Activated naive CD4-positive, alpha-beta T cell treated with anti-CD3 and anti-CD28 coated beads, Interleukin-2, amount 50 U/mL, for 24 hours (primary cell): ENCODE data around the gene TSHZ3.

Experiments
- H3K27ac Mint-ChIP-seq: one replicate; pipeline ENCODE4 v1.8.0; 2021; ENCODE audit warnings: mild to moderate bottlenecking, mixed read lengths
- H3K27me3 Mint-ChIP-seq: one replicate; pipeline ENCODE4 v1.8.0; 2021; ENCODE audit warnings: mixed read lengths
- H3K36me3 Mint-ChIP-seq: one replicate; pipeline ENCODE4 v1.8.0; 2021; ENCODE audit warnings: mixed read lengths
- H3K4me1 Mint-ChIP-seq: one replicate; pipeline ENCODE4 v1.8.0; 2021; ENCODE audit warnings: mixed read lengths
- H3K4me3 Mint-ChIP-seq: one replicate; pipeline ENCODE4 v1.8.0; 2021; ENCODE audit warnings: mild to moderate bottlenecking, mixed read lengths
- H3K9me3 Mint-ChIP-seq: one replicate; pipeline ENCODE4 v1.8.0; 2021; ENCODE audit warnings: mixed read lengths

TSHZ3 gene

GRCh38 chr19:31348481-31349159 lies 616 bp downstream of the TSHZ3 start:
- no peak overlapping the region for H3K27ac Mint-ChIP-seq
- H3K4me3 Mint-ChIP-seq: peak overlapping the region; percentile 86
- peaks cover 31% of the 10 kb centered on the region for H3K4me1 Mint-ChIP-seq
- no peaks in the 10 kb centered on the region for H3K36me3 Mint-ChIP-seq
- H3K27me3 Mint-ChIP-seq: peaks cover 36% of the 10 kb centered on the region
- H3K9me3 Mint-ChIP-seq: no peaks in the 10 kb centered on the region

DNA sequence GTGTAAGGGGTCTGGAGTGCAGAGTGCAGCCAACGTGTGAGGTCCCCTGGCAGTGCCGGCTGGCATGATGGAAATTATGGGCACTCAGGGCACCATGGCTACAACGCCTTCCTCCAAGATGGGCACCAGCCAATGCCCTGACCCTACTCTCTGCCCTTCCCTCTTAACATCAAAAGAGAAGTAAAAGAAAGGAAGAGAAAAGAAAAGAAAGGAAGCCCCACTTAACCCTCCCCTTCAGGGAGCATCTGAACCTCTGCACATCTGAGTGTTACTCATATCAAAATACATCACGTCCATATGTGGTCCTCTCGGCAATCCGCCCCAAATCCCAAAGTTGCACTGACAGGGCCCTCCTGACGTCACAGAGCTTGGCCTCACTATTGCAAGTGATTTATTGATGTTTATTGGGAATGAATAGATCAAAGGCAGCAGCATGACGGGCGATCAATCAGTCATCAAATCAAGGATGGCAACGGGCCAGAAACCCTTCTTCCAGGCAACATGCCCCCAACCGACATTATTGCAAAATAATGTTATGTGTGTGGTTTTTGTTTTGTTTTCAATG lies 1.3 kb downstream of the TSHZ3 start:
- no peaks in the 10 kb centered on the region for H3K36me3 Mint-ChIP-seq
- H3K4me3 Mint-ChIP-seq: peak overlapping the region; percentile 86
- H3K27me3 Mint-ChIP-seq: peaks cover 31% of the 10 kb centered on the region
- no peaks in the 10 kb centered on the region for H3K9me3 Mint-ChIP-seq
- no peak overlapping the region for H3K27ac Mint-ChIP-seq
- H3K4me1 Mint-ChIP-seq: peaks cover 25% of the 10 kb centered on the region

DNA sequence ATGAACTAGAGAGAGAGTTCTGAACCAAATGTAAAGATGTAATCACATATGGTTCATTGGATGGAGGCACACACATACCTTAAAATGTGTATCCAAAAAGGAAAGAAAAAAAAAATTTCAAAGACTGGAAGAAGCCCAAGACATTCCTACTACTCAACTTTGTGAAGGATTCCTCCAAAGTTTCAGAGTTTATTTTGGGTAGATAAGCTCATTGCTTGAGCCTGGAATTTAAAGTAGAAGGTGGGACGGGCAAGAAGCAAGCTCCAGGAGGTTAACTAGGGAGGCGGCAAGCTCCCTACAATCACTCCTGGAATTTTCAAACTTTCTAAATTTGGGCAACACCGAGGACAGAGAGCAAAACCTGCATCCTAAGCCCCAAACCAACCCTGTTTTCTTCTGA lies 1.9 kb downstream of the TSHZ3 start:
- peaks cover 20% of the 10 kb centered on the region for H3K4me1 Mint-ChIP-seq
- peak overlapping the region; percentile 86 for H3K4me3 Mint-ChIP-seq
- no peaks in the 10 kb centered on the region for H3K36me3 Mint-ChIP-seq
- no peak overlapping the region for H3K27ac Mint-ChIP-seq
- peaks cover 25% of the 10 kb centered on the region for H3K27me3 Mint-ChIP-seq
- no peaks in the 10 kb centered on the region for H3K9me3 Mint-ChIP-seq

DNA sequence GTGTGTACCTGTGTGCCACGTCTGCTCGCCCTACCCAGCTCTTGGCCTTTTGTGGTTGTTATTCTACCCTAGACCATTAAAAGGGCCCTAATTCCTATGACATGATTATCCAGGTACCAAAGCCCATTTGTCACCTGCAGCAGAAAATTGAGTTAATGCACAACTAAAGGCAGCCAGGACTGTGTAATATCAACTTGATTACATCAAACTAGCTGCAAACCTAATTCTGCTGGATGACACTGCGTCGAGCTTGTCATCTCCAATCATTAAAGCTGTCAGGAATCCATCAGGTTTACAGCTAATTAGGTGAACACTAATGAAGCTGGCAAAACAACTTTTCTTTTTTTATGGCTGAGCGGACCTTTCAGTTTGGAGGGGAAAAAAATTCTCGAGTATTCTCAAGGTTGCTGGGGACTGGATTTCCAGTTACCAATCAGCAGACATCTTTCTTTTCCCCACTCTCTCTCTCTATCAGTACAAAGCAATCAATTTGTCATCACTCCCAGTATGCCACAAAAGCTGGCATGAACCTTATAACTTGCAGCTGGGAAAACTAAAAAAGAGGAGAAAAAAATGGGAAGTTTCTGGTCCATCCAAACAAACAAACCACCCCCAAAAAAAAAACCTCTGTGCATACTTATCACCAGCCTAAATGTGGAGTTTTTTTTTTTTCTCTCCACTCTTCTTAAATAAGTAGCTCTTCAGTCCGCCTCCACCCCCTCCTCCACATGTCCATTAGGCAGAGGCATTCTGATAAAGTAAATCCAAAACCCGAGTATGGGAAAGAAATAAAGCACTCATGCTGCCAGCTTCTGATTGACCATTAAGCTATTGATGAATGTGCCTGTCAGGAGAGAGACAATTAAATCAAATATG lies 2.8 kb downstream of the TSHZ3 start:
- Mint-ChIP-seq H3K4me3 (no peak overlapping the region), H3K9me3 (no peaks in the 10 kb centered on the region), H3K27ac (no peak overlapping the region), H3K27me3 (peaks cover 20% of the 10 kb centered on the region), H3K36me3 (no peaks in the 10 kb centered on the region), H3K4me1 (peaks cover 18% of the 10 kb centered on the region)

DNA sequence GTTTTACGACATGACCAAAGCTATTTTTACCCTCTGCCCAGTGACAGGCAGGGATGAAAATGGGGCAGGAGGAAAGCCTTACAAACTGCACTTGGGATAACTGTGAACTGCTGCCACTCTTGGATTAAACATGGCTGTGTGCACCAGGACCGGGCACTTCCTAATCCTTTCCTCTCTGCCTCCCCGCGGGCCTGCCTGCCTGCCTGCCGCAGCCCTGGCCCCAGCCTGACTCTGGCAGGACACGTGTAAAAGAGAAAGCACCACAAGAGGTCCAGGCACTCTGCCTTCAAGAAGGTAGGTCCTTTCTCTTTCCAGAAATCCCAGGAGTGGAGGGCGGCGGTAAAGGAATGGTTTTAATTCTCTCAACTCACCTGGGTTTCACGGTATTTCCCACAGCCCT lies 4.8 kb downstream of the TSHZ3 start:
- no peaks in the 10 kb centered on the region for H3K36me3 Mint-ChIP-seq
- no peaks in the 10 kb centered on the region for H3K9me3 Mint-ChIP-seq
- H3K27ac Mint-ChIP-seq: no peak overlapping the region
- H3K27me3 Mint-ChIP-seq: peaks cover 17% of the 10 kb centered on the region
- peaks cover 35% of the 10 kb centered on the region for H3K4me1 Mint-ChIP-seq
- H3K4me3 Mint-ChIP-seq: no peak overlapping the region

- no peaks in the 10 kb centered on the region for H3K9me3 Mint-ChIP-seq
- peaks cover 11% of the 10 kb centered on the region for H3K27me3 Mint-ChIP-seq
- H3K4me3 Mint-ChIP-seq: no peak overlapping the region
- H3K36me3 Mint-ChIP-seq: no peaks in the 10 kb centered on the region
- peaks cover 42% of the 10 kb centered on the region for H3K4me1 Mint-ChIP-seq
- no peak overlapping the region for H3K27ac Mint-ChIP-seq
These were observed 6.3 kb downstream of the TSHZ3 start for GRCh38 chr19:31342926-31343325.

DNA sequence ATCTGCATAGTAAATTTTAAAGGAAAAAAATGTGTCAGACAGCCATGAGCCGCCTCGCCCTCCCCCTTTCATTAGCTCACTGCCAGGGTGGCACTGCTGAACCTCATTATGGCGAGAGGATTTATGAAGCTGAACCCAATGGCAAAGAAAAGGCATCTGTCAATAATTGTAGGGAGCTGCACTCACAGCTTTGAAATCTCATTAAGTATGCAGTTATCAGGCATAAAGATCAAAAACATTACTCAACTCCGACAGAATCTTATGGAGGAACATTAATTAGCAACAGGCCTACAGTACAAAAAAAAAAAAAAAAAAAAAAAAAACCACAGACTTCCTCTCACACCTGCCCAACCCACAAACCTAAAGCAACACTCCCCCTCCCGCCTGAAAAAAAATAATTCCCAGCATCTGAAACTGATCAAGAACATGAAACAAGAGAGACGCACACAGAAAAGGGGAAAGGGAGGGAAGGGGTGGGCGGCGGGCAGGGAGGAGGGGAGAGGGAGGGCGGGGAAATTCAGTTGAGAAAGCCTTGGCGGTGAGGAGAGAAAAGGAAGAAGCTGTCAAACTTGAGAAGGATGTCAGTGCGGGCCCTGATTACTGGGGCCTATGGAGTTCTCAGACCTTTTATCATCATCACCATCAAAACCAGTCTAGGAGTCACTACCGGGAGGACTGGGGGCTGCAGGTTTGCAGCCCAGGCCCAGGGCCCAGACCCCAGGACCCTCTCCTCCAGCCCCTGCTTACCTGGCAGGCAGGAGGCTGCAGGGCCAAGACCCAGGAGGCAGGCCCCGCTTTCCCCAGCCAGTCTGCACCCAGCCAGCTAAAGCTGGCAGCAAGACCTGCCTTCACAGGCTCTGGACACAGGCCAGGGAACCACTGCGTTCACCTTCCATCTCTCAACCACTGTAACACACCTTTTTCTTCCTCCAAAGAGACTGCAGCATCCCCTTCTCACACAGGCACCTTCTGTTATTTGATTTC lies 8.9 kb downstream of the TSHZ3 start:
- Mint-ChIP-seq H3K27me3 (peaks cover 2% of the 10 kb centered on the region), H3K27ac (peak overlapping the region; percentile 92), H3K9me3 (no peaks in the 10 kb centered on the region), H3K4me3 (peak overlapping the region; percentile 74), H3K36me3 (no peaks in the 10 kb centered on the region), H3K4me1 (peaks cover 40% of the 10 kb centered on the region)

- H3K27me3 Mint-ChIP-seq: no peaks in the 10 kb centered on the region
- peak overlapping the region; percentile 52 for H3K4me3 Mint-ChIP-seq
- H3K4me1 Mint-ChIP-seq: peaks cover 40% of the 10 kb centered on the region
- H3K36me3 Mint-ChIP-seq: no peaks in the 10 kb centered on the region
- peak overlapping the region; percentile 3 for H3K27ac Mint-ChIP-seq
- no peaks in the 10 kb centered on the region for H3K9me3 Mint-ChIP-seq
These were observed 9.8 kb downstream of the TSHZ3 start for GRCh38 chr19:31339411-31339810.

- Mint-ChIP-seq H3K4me3 (no peak overlapping the region), H3K27ac (no peak overlapping the region), H3K27me3 (no peaks in the 10 kb centered on the region)
These were observed 11.0 kb downstream of the TSHZ3 start for GRCh38 chr19:31338069-31338776.

GRCh38 chr19:31337008-31337914 lies 12.0 kb downstream of the TSHZ3 start:
- no peaks in the 10 kb centered on the region for H3K27me3 Mint-ChIP-seq
- no peaks in the 10 kb centered on the region for H3K9me3 Mint-ChIP-seq

More at GRCh38 chr19:31338069-31338776, 11.0 kb downstream of the TSHZ3 start:
- Mint-ChIP-seq H3K4me1 (peaks cover 40% of the 10 kb centered on the region), H3K9me3 (no peaks in the 10 kb centered on the region), H3K36me3 (no peaks in the 10 kb centered on the region)

DNA sequence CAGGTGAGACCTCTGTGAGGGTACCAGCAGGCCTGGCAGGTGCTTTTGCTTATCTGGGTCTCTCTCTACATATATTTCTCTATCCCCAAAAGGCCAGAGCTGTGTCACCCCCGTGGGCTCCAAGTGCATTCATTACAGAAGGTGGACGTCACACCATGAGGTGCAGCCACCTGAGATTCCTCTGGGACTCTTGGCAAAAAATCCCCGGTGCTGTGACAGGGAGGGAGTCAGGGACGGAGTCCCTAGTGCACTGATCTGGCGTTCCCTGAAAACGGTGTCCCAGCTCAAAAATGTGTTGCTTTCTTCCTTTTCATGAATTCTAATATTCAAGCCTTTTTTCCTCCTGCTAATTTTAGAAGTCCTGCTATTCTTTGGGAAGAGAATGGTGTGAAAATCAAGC lies 13.5 kb downstream of the TSHZ3 start:
- Mint-ChIP-seq H3K27ac (no peak overlapping the region), H3K27me3 (no peaks in the 10 kb centered on the region), H3K4me1 (peaks cover 28% of the 10 kb centered on the region), H3K9me3 (no peaks in the 10 kb centered on the region), H3K36me3 (no peaks in the 10 kb centered on the region), H3K4me3 (no peak overlapping the region)

More at GRCh38 chr19:31337008-31337914, 12.0 kb downstream of the TSHZ3 start:
- no peak overlapping the region for H3K27ac Mint-ChIP-seq
- peaks cover 40% of the 10 kb centered on the region for H3K4me1 Mint-ChIP-seq
- H3K4me3 Mint-ChIP-seq: no peak overlapping the region
- no peaks in the 10 kb centered on the region for H3K36me3 Mint-ChIP-seq

GRCh38 chr19:31334849-31335624 lies 14.2 kb downstream of the TSHZ3 start:
- H3K4me3 Mint-ChIP-seq: no peak overlapping the region
- H3K36me3 Mint-ChIP-seq: no peaks in the 10 kb centered on the region
- no peaks in the 10 kb centered on the region for H3K9me3 Mint-ChIP-seq
- no peak overlapping the region for H3K27ac Mint-ChIP-seq
- peaks cover 21% of the 10 kb centered on the region for H3K4me1 Mint-ChIP-seq
- H3K27me3 Mint-ChIP-seq: no peaks in the 10 kb centered on the region

GRCh38 chr19:31334101-31334848 lies 15.0 kb downstream of the TSHZ3 start:
- Mint-ChIP-seq H3K27ac (no peak overlapping the region), H3K4me1 (peaks cover 14% of the 10 kb centered on the region), H3K4me3 (no peak overlapping the region), H3K36me3 (no peaks in the 10 kb centered on the region), H3K27me3 (no peaks in the 10 kb centered on the region), H3K9me3 (no peaks in the 10 kb centered on the region)
